Activated T-helper 1 cell treated with anti-CD3 and anti-CD28 coated beads, Interleukin-12 subunit alpha, Interleukin-12 subunit beta, Interleukin-2, Interleukin-4 antibody, amounts not matched to agents 30 ng/mL and 10 ng/mL and 1 ng/mL, durations not matched to agents 14 hours and 24 hours and 36 hours (primary cell): ENCODE measurements around the gene CCDC159. TPM values are rescaled to one million over a fixed set of nuclear protein-coding genes. Genes with fewer than 3 reads are reported as not detected.
"Not testable (repeated sequence)": the region's sequence is repeated elsewhere in the genome, so short reads cannot be mapped to it uniquely, and the experiment has no call there.

Source experiments
- DNase-seq: peaks from one replicate; pipeline ENCODE4 v3.0.0; 2021; ENCODE audit warnings: low spot score
- H3K27ac Mint-ChIP-seq: one replicate; pipeline ENCODE4 v1.8.0; 2021; ENCODE audit warnings: mild to moderate bottlenecking, mixed read lengths
- H3K27me3 Mint-ChIP-seq: one replicate; pipeline ENCODE4 v1.8.0; 2022; ENCODE audit warnings: mild to moderate bottlenecking, moderate library complexity, mixed read lengths; ENCODE audit not compliant: insufficient read depth
- H3K36me3 Mint-ChIP-seq: one replicate; pipeline ENCODE4 v1.8.0; 2021; ENCODE audit warnings: low read depth, mixed read lengths
- H3K4me1 Mint-ChIP-seq: one replicate; pipeline ENCODE4 v1.8.0; 2021; ENCODE audit warnings: low read depth, mixed read lengths
- H3K4me3 Mint-ChIP-seq: one replicate; pipeline ENCODE4 v1.8.0; 2021; ENCODE audit warnings: mild to moderate bottlenecking, moderate library complexity, mixed read lengths
- H3K9me3 Mint-ChIP-seq: one replicate; pipeline ENCODE4 v1.8.0; 2021; ENCODE audit warnings: mixed read lengths
- intact Hi-C: fragments of 100-400 bp; cut with micrococcal nuclease; formaldehyde crosslinking; loops from one replicate; pipeline ENCODE4 v1.15.1; 2024
- total RNA-seq: library from RNA; stranded (reverse); gene quantifications from 2 replicates; pipeline ENCODE4 v1.2.3, GENCODE V29; 2022

Gene CCDC159
- total RNA-seq, 1 donor from 2014 or later, result 10.7 TPM

GRCh38 chr19:11324748-11325389 lies 21.4 kb upstream of the CCDC159 start:
- no peaks in the 10 kb centered on the region for H3K27me3 Mint-ChIP-seq
- H3K27ac Mint-ChIP-seq, result peak overlapping the region; percentile 89
- H3K36me3 Mint-ChIP-seq, result peaks cover 5% of the 10 kb centered on the region
- no peak overlapping the region for H3K4me3 Mint-ChIP-seq
- intact Hi-C loops, result loop anchor here (1.0 kb wide), 1 partner anchor 21 kb away; the partner anchor contains the start of genes CCDC159 and TMEM205
- DNase-seq, result no peak
- no peaks in the 10 kb centered on the region for H3K9me3 Mint-ChIP-seq
- peaks cover 16% of the 10 kb centered on the region for H3K4me1 Mint-ChIP-seq

- H3K9me3 Mint-ChIP-seq, result no peaks in the 10 kb centered on the region
- DNase-seq, result no peak
- H3K27ac Mint-ChIP-seq, result no peak overlapping the region
Measured at GRCh38 chr19:11325544-11325943, 20.8 kb upstream of the CCDC159 start.

GRCh38 chr19:11330127-11330526 lies 16.2 kb upstream of the CCDC159 start:
- H3K36me3 Mint-ChIP-seq, result peaks cover 9% of the 10 kb centered on the region
- no peaks in the 10 kb centered on the region for H3K27me3 Mint-ChIP-seq
- H3K4me3 Mint-ChIP-seq, result no peak overlapping the region
- no peaks in the 10 kb centered on the region for H3K4me1 Mint-ChIP-seq
- intact Hi-C loops, result no loop called here
- no peak for DNase-seq
- no peak overlapping the region for H3K27ac Mint-ChIP-seq
- no peaks in the 10 kb centered on the region for H3K9me3 Mint-ChIP-seq

More at GRCh38 chr19:11325544-11325943, 20.8 kb upstream of the CCDC159 start:
- H3K36me3 Mint-ChIP-seq, result peaks cover 10% of the 10 kb centered on the region
- no peaks in the 10 kb centered on the region for H3K27me3 Mint-ChIP-seq
- no peak overlapping the region for H3K4me3 Mint-ChIP-seq
- intact Hi-C loops, result no loop called here
- peaks cover 16% of the 10 kb centered on the region for H3K4me1 Mint-ChIP-seq

- intact Hi-C loops, result no loop called here
- no peak overlapping the region for H3K27ac Mint-ChIP-seq
- H3K9me3 Mint-ChIP-seq, result no peaks in the 10 kb centered on the region
- no peak overlapping the region for H3K4me3 Mint-ChIP-seq
- no peaks in the 10 kb centered on the region for H3K4me1 Mint-ChIP-seq
- peaks cover 17% of the 10 kb centered on the region for H3K36me3 Mint-ChIP-seq
- DNase-seq, result no peak
- H3K27me3 Mint-ChIP-seq, result no peaks in the 10 kb centered on the region
Measured at GRCh38 chr19:11331502-11331901, 14.8 kb upstream of the CCDC159 start.

GRCh38 chr19:11332822-11333221 lies 13.5 kb upstream of the CCDC159 start:
- Mint-ChIP-seq H3K9me3 (no peaks in the 10 kb centered on the region), H3K4me1 (peaks cover 6% of the 10 kb centered on the region), H3K27me3 (no peaks in the 10 kb centered on the region), H3K36me3 (peaks cover 20% of the 10 kb centered on the region), H3K27ac (no peak overlapping the region), H3K4me3 (no peak overlapping the region)
- no peak for DNase-seq
- intact Hi-C loops, result no loop called here

- H3K4me3 Mint-ChIP-seq, DNase-seq, intact Hi-C loops, H3K9me3 Mint-ChIP-seq, H3K27me3 Mint-ChIP-seq, H3K27ac Mint-ChIP-seq: not testable (repeated sequence)
- peaks cover 11% of the 10 kb centered on the region for H3K4me1 Mint-ChIP-seq
- H3K36me3 Mint-ChIP-seq, result peaks cover 20% of the 10 kb centered on the region
Measured at GRCh38 chr19:11333838-11334237, 12.5 kb upstream of the CCDC159 start.

GRCh38 chr19:11335449-11336146 lies 10.7 kb upstream of the CCDC159 start:
- intact Hi-C loops, result no loop called here
- H3K27ac Mint-ChIP-seq, result no peak overlapping the region
- no peaks in the 10 kb centered on the region for H3K9me3 Mint-ChIP-seq
- no peak for DNase-seq
- H3K27me3 Mint-ChIP-seq, result no peaks in the 10 kb centered on the region
- peaks cover 17% of the 10 kb centered on the region for H3K4me1 Mint-ChIP-seq
- no peak overlapping the region for H3K4me3 Mint-ChIP-seq
- H3K36me3 Mint-ChIP-seq, result peaks cover 15% of the 10 kb centered on the region

- intact Hi-C loops, result no loop called here
- Mint-ChIP-seq H3K27ac (no peak overlapping the region), H3K9me3 (no peaks in the 10 kb centered on the region), H3K4me3 (no peak overlapping the region), H3K4me1 (peaks cover 17% of the 10 kb centered on the region), H3K27me3 (no peaks in the 10 kb centered on the region), H3K36me3 (peaks cover 15% of the 10 kb centered on the region)
- DNase-seq, result no peak
Measured at GRCh38 chr19:11337080-11337479, 9.2 kb upstream of the CCDC159 start.

GRCh38 chr19:11338121-11338520 lies 8.2 kb upstream of the CCDC159 start:
- H3K4me1 Mint-ChIP-seq, result peaks cover 17% of the 10 kb centered on the region
- no peak overlapping the region for H3K4me3 Mint-ChIP-seq
- H3K9me3 Mint-ChIP-seq, result no peaks in the 10 kb centered on the region

GRCh38 chr19:11338569-11339253 lies 7.6 kb upstream of the CCDC159 start:
- H3K9me3 Mint-ChIP-seq, result no peaks in the 10 kb centered on the region
- intact Hi-C loops, result loop anchor here (1.0 kb wide), 1 partner anchor 17 kb away; the partner anchor contains the start of gene PLPPR2
- peaks cover 12% of the 10 kb centered on the region for H3K36me3 Mint-ChIP-seq
- DNase-seq, result no peak
- H3K27ac Mint-ChIP-seq, result no peak overlapping the region
- H3K4me3 Mint-ChIP-seq, result peak overlapping the region; percentile 78
- no peaks in the 10 kb centered on the region for H3K27me3 Mint-ChIP-seq
- peaks cover 17% of the 10 kb centered on the region for H3K4me1 Mint-ChIP-seq

More at GRCh38 chr19:11338121-11338520, 8.2 kb upstream of the CCDC159 start:
- H3K27me3 Mint-ChIP-seq, result no peaks in the 10 kb centered on the region
- intact Hi-C loops, result no loop called here
- no peak overlapping the region for H3K27ac Mint-ChIP-seq
- DNase-seq, result no peak
- H3K36me3 Mint-ChIP-seq, result peaks cover 12% of the 10 kb centered on the region

GRCh38 chr19:11339254-11340098 lies 6.8 kb upstream of the CCDC159 start, which contains the start of gene RAB3D:
TSS of gene RAB3D (minus strand) at chr19:11339657. CDS start at chr19:11337399, 2,258 bp downstream.
- DNase-seq, result peak; percentile 76
- Mint-ChIP-seq H3K4me1 (peaks cover 21% of the 10 kb centered on the region), H3K36me3 (peaks cover 12% of the 10 kb centered on the region), H3K9me3 (no peaks in the 10 kb centered on the region), H3K27ac (no peak within 1 kb of the TSS), H3K27me3 (no peaks in the 10 kb centered on the region), H3K4me3 (peak within 1 kb of the TSS; percentile 78)
- intact Hi-C loops, result loop anchor here (1.0 kb wide), 1 partner anchor 16 kb away; the partner anchor contains the start of gene PLPPR2

GRCh38 chr19:11340099-11340467 lies 6.2 kb upstream of the CCDC159 start:
- Mint-ChIP-seq H3K36me3 (peaks cover 11% of the 10 kb centered on the region), H3K4me1 (peaks cover 24% of the 10 kb centered on the region), H3K4me3 (peak overlapping the region; percentile 78)
- intact Hi-C loops, H3K27me3 Mint-ChIP-seq, DNase-seq, H3K27ac Mint-ChIP-seq, H3K9me3 Mint-ChIP-seq: not testable (repeated sequence)
